Astrocyte of the spinal cord (primary cell): ENCODE results near the gene WNK2.

ENCODE experiments used
- DNase-seq: peaks from one replicate; pipeline ENCODE4 v3.0.0; 2011; ENCODE audit warnings: low read depth, low spot score
- H3K4me3 ChIP-seq: 2 replicates; pipeline ENCODE4 v1.5.1; 2011; ENCODE audit warnings: low read depth, mild to moderate bottlenecking, low read length, moderate library complexity
- in situ Hi-C: cut with HindIII; loops from 2 replicates; pipeline ENCODE4 v1.10.0; 2017; ENCODE audit warnings: low sequenced_read_pairs
- TF ChIP-seq, protein P1 (sequence below): IDR thresholded peaks from 2 replicates; pipeline ENCODE4 v1.5.1; 2012; ENCODE audit warnings: low read depth, mild to moderate bottlenecking, low read length, inconsistent platforms

The WNK2 gene

DNA sequence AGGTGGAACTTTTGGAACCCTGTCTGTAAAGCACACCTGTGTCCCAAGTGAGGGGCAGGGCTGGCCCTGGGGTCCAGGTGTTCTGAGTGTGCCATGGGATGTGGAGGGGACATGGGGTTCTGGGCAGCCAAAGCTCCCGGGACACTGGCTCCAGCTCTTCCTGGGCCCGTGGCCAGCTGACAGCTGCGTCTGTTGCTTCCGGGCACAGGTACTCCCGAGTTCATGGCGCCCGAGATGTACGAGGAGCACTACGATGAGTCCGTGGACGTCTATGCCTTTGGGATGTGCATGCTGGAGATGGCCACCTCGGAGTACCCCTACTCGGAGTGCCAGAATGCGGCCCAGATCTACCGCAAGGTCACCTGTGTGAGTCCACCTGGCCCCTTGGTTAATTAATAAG, 50.7 kb downstream of the WNK2 start:
- DNase-seq: no peak
- TF ChIP-seq, protein P1, sequence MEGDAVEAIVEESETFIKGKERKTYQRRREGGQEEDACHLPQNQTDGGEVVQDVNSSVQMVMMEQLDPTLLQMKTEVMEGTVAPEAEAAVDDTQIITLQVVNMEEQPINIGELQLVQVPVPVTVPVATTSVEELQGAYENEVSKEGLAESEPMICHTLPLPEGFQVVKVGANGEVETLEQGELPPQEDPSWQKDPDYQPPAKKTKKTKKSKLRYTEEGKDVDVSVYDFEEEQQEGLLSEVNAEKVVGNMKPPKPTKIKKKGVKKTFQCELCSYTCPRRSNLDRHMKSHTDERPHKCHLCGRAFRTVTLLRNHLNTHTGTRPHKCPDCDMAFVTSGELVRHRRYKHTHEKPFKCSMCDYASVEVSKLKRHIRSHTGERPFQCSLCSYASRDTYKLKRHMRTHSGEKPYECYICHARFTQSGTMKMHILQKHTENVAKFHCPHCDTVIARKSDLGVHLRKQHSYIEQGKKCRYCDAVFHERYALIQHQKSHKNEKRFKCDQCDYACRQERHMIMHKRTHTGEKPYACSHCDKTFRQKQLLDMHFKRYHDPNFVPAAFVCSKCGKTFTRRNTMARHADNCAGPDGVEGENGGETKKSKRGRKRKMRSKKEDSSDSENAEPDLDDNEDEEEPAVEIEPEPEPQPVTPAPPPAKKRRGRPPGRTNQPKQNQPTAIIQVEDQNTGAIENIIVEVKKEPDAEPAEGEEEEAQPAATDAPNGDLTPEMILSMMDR: no peak
- H3K4me3 ChIP-seq: no peak overlapping the region
- in situ Hi-C loops: no loop called here

DNA sequence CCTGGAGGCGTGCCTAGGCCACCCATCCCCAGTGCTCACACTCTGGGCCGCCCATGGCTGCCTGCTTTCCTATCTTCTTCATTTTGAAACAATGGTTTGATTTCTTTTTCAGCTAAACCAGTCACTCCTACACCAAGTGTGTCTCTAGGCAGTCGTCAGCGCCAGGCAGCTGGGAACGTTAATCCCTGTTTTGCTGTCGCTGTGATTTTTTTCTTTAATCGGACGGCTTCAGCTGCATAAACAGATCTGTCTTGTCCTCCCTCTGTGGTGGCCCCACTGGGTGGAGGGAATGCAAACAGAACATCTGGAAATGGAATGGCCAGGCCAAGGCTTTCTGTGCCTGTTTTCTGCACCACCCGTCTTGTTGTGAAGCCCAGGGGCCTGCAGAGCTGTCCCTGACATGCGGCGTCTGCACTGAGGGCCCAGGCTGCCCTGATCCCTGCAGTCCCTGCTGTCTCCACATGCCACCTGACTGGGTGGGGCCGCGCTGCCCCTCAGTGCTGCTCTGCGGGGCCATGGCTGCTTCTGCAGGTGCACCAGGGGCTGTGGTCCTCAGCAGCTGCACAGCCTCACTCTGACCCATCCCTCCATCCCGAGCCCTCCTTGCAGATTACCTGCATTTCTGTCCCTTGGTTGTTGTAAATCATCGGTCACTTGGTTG, 51.5 kb downstream of the WNK2 start:
- DNase-seq: no peak
- H3K4me3 ChIP-seq: no peak overlapping the region
- in situ Hi-C loops: no loop called here
- TF ChIP-seq, protein P1: no peak

DNA sequence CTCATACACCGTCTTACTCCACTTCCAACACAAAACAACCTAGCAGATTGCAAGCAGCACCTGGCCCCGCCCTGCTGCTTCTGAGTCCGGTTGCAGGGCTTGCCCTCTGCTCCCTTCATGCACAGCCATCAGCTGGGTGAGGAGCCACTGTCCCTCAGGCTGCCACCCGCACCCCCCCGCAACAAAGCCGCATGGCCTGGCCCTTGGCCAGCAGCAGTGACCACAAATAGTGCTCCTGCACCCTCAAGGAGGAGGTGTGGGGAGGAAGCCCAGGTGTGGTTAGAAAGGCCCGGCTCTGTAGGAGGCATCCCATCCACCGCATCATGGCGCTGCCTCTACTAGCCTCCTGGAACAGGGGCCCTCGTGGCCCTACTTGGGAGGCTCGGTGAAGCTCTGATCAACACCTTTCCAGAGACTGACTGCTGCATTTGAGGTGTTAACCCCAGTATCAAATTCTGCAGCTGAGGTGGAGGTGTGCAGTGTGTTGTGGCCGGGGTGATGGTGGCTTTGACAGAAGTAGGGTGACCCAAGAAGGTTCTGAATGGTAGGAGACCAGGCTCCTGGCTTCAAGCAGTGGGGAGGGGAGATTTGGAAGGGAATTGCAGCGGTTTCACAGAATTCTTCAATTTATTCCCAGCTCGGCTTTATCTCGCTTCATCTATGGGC, 52.7 kb downstream of the WNK2 start:
- in situ Hi-C loops: no loop called here
- no peak for DNase-seq
- H3K4me3 ChIP-seq: no peak overlapping the region
- TF ChIP-seq, protein P1: no peak

DNA sequence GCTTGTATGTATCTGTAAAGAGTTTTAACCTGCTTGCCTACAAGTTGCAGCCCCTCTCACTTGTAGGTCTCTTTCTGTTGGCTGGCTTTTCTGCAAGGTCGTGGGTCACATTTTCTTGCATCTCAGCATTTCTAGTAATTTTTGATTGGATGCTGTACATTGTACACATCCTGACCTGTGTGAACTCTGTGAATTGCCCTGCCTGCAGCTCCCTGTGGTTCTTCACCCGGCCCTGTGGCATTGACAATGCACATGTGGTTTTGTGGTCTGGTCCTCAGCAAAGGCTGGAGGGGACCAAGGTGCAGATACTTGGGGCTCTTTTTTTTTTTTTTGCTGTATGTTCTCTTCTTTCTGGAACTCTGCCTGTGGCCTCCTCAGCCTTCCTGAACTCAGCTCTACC, 53.6 kb downstream of the WNK2 start:
- in situ Hi-C loops: no loop called here
- DNase-seq: no peak
- no peak overlapping the region for H3K4me3 ChIP-seq
- TF ChIP-seq, protein P1: no peak

DNA sequence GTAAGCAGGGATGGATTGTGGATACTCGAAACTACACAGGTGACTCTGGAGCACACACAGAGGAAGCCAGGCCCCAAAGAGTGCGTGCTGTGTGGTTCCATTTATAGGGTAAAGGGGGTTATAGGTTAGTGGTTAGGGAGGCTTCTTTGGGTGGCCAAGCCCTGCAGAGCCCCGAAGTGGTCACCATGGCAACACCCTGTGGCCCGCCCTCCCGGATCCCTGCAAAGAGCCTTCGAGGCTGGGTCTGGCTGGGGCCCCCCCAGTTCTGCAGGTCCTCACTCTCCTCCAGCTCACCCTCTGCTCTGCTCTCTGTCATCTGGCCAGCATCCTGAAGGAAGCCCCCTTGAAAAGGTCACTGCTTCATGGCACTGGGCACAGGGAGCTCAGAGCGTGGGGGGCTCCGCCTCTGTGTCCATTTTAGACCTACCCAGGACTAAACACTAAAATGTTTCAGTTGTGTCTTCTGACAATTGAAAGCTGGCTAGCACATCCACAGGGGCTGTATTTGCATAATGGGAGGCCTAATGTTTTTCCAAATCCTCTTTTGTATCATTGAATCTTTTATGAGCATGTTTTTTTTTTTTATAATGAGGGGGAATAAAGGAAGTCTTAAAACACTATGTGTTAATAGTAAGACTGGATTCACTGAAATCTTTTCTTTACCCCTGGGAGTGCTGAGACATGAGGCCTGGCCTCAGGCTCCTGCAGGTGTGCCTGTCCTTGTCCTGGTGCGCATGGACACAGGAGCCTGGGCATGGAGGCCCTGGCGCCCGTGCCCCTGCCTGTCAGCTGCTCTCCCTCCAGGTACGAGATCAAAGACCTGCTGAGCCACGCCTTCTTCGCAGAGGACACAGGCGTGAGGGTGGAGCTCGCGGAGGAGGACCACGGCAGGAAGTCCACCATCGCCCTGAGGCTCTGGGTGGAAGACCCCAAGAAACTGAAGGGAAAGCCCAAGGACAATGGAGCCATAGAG, 55.3 kb downstream of the WNK2 start:
- TF ChIP-seq, protein P1: no peak
- no peak for DNase-seq
- no peak overlapping the region for H3K4me3 ChIP-seq
- in situ Hi-C loops: no loop called here

DNA sequence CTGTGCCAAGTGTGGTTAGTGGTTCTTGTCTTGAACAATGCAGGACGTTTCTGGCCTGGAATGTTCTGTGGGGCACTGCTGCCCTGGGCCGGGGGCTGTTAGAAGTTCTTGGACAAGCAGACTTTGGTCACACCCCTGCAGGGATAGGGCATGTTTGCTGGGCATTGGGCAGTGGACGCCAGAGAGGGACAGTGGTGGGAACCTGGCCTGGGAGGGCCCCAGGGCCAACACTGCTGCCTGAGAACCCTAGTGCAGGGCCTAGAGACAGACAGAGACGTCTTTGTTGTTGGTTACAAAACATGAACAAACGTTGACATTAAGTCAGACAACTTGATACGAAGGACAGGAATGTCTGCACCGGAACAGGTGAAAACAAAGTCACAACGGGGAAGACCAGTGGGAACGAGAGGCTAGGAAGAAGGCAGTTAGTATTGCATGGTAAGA, 57.0 kb downstream of the WNK2 start:
- in situ Hi-C loops: no loop called here
- no peak for DNase-seq
- TF ChIP-seq, protein P1: no peak
- no peak overlapping the region for H3K4me3 ChIP-seq
